PC-3 (cell line): ENCODE measurements around the gene PBRM1.

Experiments
- CTCF ChIP-seq: fragments of 300-600 bp; sonication (generic); conservative IDR thresholded peaks from 2 replicates; pipeline ENCODE4 v1.5.1; 2017; ENCODE audit warnings: antibody characterized with exemption, low read depth, mild to moderate bottlenecking, low read length
- EZH2 ChIP-seq: fragments of 300-600 bp; sonication (generic); IDR thresholded peaks from one replicate; pipeline ENCODE4 v1.6.1; 2017; ENCODE audit warnings: antibody characterized with exemption, mild to moderate bottlenecking, low read length; ENCODE audit not compliant: unreplicated experiment
- EZH2phosphoT487 ChIP-seq: fragments of 300-600 bp; sonication (generic); IDR thresholded peaks from 2 replicates; pipeline ENCODE4 v1.6.1; 2018; ENCODE audit warnings: mild to moderate bottlenecking, antibody characterized with exemption, low read length, borderline replicate concordance

GRCh38 chr3:52655895-52656294 lies 29.8 kb downstream of the PBRM1 start:
- TF ChIP-seq CTCF (no peak), EZH2phosphoT487 (no peak), EZH2 (no peak)
